Measurements from ENCODE around the gene TDRD15. TPM values are rescaled to one million over a fixed set of nuclear protein-coding genes. Genes with fewer than 3 reads are reported as not detected.

Gene TDRD15
- total RNA-seq, 2 experiments from 2014 or later: not detected

- Mint-ChIP-seq H3K9me3 (no peaks in the 10 kb centered on the region), H3K4me1 (ENCODE audit: low read depth) (no peaks in the 10 kb centered on the region), H3K4me3 (no peak overlapping the region), H3K36me3 (ENCODE audit: low read depth) (no peaks in the 10 kb centered on the region), H3K27ac (no peak overlapping the region), H3K27me3 (peaks cover 2% of the 10 kb centered on the region)
- CTCF ChIA-PET: no interaction called here
- intact Hi-C loops (cut with micrococcal nuclease): no loop called here
- DNase-seq: no peak
- no peak for TF ChIP-seq CTCF (IDR thresholded peaks at IDR 0.05)
- ATAC-seq: no peak
- POLR2A ChIA-PET: no interaction called here
Observed at GRCh38 chr2:21111012-21111411, 12.8 kb upstream of the TDRD15 start.

GRCh38 chr2:21117688-21118087 lies 6.1 kb upstream of the TDRD15 start:
- H3K27ac Mint-ChIP-seq: no peak overlapping the region
- TF ChIP-seq CTCF (IDR thresholded peaks at IDR 0.05): no peak
- POLR2A ChIA-PET: interaction anchor here (0.7 kb wide), 1 partner anchor 57 kb away, joined by 3 read pairs; no protein-coding TSS in a partner anchor
- no peaks in the 10 kb centered on the region for H3K36me3 Mint-ChIP-seq (ENCODE audit: low read depth)
- no peaks in the 10 kb centered on the region for H3K4me1 Mint-ChIP-seq (ENCODE audit: low read depth)
- no peak for ATAC-seq
- DNase-seq: no peak
- CTCF ChIA-PET: interaction anchor here (0.7 to 2.1 kb wide), 5 partner anchors 8 to 457 kb away, joined by 3 to 6 read pairs (median 3); no protein-coding TSS in a partner anchor
- intact Hi-C loops (cut with micrococcal nuclease): no loop called here
- H3K9me3 Mint-ChIP-seq: no peaks in the 10 kb centered on the region
- peaks cover 4% of the 10 kb centered on the region for H3K27me3 Mint-ChIP-seq
- H3K4me3 Mint-ChIP-seq: no peak overlapping the region

DNA sequence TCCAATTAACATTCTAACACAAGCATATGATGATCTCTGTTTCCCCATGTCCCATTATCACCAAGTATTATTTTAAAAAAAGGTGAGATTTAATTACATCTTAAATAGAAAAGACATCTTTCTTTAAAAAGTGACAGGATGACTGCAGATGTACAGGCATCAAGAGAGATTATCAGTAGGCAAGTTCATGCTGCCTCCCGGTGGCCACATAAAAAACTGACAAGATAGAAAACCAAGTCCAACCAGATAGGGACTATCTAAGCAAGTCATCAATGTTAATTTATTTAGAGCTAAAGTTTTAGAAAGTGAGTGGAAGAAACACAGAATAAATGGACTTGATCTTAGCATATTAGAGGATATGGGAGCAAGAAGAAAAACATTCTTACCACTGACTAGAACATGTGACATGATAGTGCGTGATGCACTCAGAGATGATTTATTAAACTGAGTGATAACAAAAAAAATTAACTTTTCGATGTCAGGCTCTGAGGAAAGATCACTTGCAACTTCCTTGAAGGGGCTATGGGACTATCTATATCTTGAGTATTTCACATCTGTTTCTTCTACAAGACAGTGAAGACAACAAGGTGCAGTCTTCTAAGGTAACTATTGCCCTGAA lies 5.4 kb upstream of the TDRD15 start:
- H3K4me1 Mint-ChIP-seq (ENCODE audit: low read depth): no peaks in the 10 kb centered on the region
- ATAC-seq (no peak), DNase-seq (peak; percentile 44)
- H3K36me3 Mint-ChIP-seq (ENCODE audit: low read depth): no peaks in the 10 kb centered on the region
- peaks cover 3% of the 10 kb centered on the region for H3K27me3 Mint-ChIP-seq
- peak; percentile 14 for TF ChIP-seq CTCF (IDR thresholded peaks at IDR 0.05)
- H3K9me3 Mint-ChIP-seq: no peaks in the 10 kb centered on the region
- H3K27ac Mint-ChIP-seq: no peak overlapping the region
- ChIA-PET POLR2A (interaction anchor here (0.7 kb wide), 1 partner anchor 57 kb away, joined by 3 read pairs; no protein-coding TSS in a partner anchor), CTCF (interaction anchor here (0.7 to 2.1 kb wide), 4 partner anchors 8 to 457 kb away, joined by 3 to 6 read pairs (median 4); no protein-coding TSS in a partner anchor)
- intact Hi-C loops (cut with micrococcal nuclease): no loop called here
- no peak overlapping the region for H3K4me3 Mint-ChIP-seq

- Mint-ChIP-seq H3K27ac (no peak overlapping the region), H3K4me3 (no peak overlapping the region), H3K36me3 (ENCODE audit: low read depth) (no peaks in the 10 kb centered on the region), H3K27me3 (peaks cover 7% of the 10 kb centered on the region), H3K9me3 (no peaks in the 10 kb centered on the region), H3K4me1 (ENCODE audit: low read depth) (no peaks in the 10 kb centered on the region)
- no peak for TF ChIP-seq CTCF (IDR thresholded peaks at IDR 0.05)
- POLR2A ChIA-PET: no interaction called here
- no peak for ATAC-seq
- intact Hi-C loops (cut with micrococcal nuclease): no loop called here
- no peak for DNase-seq
- CTCF ChIA-PET: no interaction called here
Observed at GRCh38 chr2:21131861-21132260, 8.1 kb downstream of the TDRD15 start.

- Mint-ChIP-seq H3K4me3 (no peak overlapping the region), H3K27me3 (peaks cover 6% of the 10 kb centered on the region), H3K9me3 (no peaks in the 10 kb centered on the region), H3K27ac (no peak overlapping the region), H3K4me1 (ENCODE audit: low read depth) (no peaks in the 10 kb centered on the region), H3K36me3 (ENCODE audit: low read depth) (no peaks in the 10 kb centered on the region)
- ChIA-PET CTCF (no interaction called here), POLR2A (no interaction called here)
- ATAC-seq (no peak), DNase-seq (no peak)
- TF ChIP-seq CTCF (IDR thresholded peaks at IDR 0.05): no peak
- intact Hi-C loops (cut with micrococcal nuclease): no loop called here
Observed at GRCh38 chr2:21135585-21135984, 11.8 kb downstream of the TDRD15 start.

Measured in activated CD8-positive, alpha-beta T cell treated with anti-CD3 and anti-CD28 coated beads for 36 hours (primary cell).